ENCODE results near the gene RNF144A.

RNF144A gene

DNA sequence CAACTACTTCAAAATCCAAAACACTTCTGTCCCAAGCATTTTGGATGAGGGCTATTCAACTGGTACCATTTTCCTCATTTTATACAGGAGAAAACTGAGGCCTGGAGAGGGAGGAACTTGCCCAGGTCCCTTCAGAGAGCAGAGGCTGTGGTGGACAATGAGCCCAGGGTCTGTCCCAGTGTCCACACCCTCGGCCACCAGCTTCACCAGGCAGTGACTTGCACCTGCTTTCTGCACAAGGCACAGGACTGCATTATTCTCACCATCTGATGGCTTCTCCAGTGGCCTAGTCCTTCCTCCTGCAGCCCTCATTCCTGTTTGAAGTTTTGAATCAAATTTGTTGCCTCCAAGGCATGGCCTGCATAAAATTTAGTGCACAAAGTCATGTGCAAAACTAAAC lies 53.3 kb downstream of the RNF144A start:
- no peak for DNase-seq (ENCODE audit: low read depth in 2 of 2, low spot score in 1 of 2)

DNA sequence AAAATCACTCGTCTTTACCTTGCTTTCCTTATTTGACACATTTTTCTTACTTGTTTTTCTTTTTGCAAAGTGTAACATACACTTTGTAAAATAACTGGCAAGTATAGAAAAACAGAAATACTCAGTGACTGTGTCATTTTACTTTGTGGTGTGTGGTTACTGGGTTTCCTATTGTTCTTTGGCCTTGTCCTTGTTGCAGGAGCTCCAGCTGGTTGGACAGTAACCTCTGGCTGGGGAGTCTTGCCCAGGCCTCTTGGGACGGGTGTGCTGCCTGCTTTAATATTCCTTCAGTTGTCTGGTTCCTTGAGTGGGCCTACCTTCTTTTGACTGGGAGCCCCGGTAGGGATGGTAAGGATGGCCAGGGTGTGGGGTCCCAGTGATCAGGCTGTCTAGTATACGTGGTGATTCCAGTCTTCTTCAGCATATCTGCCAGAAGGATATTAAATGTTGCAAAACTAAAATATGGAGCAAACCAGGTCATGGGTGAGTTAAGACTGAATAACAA lies 53.8 kb downstream of the RNF144A start:
- DNase-seq (ENCODE audit: low read depth in 2 of 2, low spot score in 1 of 2), result no peak

DNA sequence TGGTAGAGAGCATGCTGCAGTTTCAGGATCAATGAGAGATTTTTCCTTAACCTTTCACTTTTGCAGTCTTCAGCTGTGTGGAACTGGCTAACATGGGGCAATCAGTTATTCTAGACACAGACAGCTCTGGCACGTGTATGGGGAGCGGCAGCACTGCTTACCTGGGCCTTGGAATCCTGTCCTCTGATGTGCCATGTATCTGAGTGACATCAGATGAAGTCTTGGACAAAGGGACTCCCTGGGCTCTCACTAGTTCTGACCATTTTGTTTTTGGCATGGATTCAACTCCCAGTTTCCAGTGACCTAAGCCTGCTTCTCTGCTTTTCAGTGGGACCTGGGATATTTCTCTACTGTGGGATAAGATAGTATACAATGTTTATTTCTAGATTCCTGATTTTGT lies 54.3 kb downstream of the RNF144A start:
- DNase-seq (ENCODE audit: low read depth in 2 of 2, low spot score in 1 of 2), result no peak

DNA sequence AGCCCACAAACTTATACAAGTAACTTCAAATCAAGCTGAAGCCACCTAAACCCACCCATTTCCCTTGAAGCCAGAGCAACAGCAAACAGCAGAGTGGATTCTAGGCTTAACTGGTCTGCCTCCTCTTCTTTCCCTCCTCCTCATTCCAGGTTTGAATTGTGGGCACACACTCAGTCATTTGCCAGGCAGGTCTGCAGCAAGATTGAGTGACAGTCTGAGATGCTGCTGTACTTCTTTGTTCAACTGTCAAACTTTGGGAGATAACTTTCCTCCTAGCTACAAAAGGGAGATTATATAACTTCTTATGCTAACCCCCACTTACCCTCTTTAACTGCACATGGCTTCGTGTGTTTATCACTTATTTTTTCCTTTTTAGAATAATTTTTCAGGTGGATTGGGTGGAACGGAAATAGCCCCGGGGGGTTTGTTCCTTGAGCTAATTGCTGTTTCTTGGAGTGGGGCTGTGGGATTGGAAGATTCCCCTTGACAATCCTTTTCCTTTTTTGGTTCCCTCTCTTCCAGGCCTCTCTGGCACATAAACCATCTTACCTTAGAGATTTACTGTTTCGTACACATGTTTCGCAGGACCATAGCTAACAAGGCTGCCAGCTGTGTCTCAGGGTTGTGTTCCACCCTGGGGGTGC lies 55.0 kb downstream of the RNF144A start:
- DNase-seq (ENCODE audit: low read depth in 2 of 2, low spot score in 1 of 2), result no peak

DNA sequence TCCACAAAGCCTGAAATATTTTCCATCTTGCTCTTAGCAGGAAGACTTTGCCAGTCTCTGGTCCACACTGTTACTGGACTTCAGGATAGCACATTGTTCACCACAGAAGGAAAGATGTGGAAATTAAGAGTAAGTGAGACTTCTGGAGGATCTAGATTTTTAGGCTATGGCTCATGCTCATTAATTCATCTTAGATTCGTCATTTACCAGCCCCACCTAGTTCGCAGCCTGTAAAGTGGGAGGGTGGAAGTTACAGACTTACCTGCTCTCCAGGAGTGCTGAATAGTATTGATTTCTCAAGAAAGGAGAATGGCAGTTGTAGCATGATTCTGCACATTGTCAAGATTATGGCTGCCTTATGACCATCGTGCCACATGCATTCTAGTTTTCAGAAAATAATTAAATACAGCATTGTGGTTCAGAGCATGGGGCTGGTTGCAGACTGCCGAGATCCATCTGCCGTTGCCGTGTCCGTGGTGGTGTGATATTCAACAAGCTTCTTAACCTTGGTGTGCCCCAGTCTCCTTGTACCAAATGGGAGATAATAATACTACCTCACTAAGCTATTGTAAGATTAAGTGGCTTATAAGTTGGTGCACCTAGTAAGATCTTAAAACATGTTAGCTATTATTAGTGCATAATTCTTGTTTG lies 56.8 kb downstream of the RNF144A start:
- no peak for DNase-seq (ENCODE audit: low read depth in 2 of 2, low spot score in 1 of 2)

DNA sequence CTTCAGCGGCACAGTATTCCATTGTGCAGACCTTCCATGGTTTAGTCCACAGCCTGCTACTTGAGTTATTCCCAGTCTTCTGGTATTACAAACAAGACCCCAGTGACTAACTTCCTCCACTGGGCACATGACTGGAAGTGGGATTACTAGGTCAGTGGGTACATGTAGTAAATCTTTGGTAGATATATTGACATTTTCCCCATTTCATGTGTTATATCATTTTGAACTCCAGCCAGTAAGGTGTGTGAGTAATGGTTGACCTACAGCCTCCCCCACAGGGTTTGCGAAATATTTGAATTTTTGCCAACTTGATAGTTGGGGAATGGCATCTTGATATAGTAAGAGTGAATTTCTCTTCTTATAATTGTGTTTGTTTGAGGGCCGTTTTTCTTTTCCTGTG lies 58.8 kb downstream of the RNF144A start:
- no peak for DNase-seq (ENCODE audit: low read depth in 2 of 2, low spot score in 1 of 2)

DNA sequence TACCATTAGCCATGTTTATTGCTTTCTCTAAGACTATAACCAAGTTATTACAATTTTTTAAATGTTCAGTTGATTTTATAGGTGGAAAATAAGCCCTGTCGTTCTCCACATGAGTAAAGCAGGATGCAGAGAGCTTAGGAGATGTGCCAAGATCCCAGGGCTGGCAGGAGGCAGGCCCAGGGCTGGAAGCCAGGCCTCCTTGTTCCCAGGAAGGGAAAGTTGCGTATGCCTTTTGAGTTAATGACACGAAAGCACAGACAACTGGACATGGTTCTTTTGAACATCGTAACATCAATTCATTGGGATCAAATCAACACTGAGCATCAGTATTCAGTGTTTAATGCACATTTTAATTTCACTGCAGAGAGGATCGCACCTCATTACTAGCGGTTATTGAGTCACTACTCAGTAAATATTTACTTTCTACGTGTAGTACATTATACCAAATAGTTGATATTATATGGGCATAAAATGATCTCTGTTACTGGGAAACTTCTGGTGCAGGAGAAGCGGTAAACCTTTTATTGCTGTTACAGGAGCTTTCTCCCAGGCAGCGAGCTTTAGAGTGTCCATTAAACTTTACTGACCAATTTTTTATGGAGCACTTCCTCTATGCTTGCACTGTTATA lies 60.0 kb downstream of the RNF144A start:
- DNase-seq (ENCODE audit: low read depth in 2 of 2, low spot score in 1 of 2), result no peak

DNA sequence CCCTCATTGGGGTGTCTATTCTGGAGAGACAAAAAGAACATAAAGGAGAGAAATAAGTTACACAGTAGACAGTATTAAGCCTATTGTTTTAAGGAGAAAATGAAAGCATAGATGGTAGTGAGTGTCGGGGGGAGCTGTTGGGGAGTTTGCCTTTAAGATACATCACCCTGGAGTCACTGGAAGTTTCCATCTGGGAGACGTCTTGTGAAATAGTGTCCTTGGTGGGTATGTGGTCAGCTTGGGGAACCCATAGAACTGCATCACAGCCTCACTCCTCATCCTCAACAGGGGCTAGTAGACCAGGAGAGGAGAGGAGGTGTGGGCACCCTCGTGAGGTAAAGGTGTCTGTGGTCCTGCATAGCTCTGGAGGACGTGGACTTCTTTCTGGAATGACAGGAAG lies 60.6 kb downstream of the RNF144A start:
- DNase-seq (ENCODE audit: low read depth in 2 of 2, low spot score in 1 of 2), result no peak

DNA sequence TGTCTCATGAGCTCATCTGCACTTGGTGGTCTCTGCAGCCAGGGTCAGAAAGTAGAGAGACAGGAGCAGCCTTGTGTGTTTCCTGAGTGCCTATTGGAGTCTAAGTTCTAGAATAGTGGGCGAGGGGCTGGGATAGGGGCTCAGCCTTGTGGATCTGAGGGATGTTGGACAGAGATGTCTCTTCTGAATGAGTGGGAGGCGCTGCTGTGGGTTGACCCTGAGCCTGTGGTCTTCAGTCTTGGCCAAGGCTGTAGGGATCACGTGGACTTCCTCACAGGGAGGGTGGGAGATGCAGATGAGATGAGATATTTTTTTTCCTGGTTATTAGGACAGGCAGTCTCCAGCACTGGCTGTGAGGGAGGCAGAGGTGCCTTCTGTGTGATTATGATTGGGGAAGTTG lies 61.8 kb downstream of the RNF144A start:
- no peak for DNase-seq (ENCODE audit: low read depth in 2 of 2, low spot score in 1 of 2)

DNA sequence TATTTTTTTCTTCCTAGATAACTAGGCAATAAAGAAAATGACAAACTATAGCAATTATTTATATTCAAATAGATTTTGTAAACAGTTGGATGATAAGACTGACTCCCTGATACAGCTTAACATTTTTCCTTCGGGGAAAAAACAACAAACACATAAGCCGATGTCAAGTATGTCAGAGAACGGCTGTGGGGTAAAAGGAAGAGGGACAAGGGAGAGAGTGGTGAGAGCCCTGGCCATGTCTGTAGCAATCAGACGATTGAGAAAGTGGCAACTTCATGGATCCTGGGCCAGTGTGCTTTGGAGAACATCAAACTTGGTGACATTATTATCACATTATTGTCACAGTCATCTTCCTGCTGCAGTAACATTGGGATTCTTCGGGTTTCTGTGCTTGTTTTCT lies 65.2 kb downstream of the RNF144A start:
- DNase-seq (ENCODE audit: low read depth in 2 of 2, low spot score in 1 of 2), result no peak

DNA sequence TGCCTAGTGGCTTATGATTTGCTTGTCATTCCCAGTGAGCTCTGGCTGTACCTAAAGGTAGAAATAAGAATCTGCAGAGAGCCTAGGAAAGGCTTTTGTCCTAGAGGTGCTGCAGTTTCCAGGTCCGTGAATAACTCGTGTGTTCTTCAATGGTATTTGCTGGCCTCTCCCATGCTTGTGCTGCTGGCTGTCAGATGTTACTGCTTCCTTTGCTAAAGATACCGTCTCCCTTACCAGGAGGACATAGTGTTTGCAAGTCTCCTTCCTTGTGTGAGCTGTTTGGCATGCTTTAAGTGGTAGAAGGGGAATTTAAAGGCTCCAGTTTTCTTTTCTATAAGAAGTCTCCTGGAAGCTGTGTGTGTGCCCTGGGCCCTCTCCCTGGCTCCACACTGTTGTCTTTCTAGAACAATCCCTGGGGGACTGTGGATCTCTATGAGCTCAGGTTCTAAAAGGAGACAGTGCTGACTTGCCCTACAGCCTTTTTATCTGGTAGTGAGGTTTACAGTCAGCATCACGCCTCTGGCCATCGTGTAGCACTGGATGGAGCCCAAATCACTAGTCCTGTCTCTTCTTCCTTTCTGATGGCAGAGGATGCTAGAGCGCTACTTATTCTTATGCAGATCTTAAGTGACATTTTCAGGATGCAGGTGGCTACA lies 65.8 kb downstream of the RNF144A start:
- no peak for DNase-seq (ENCODE audit: low read depth in 2 of 2, low spot score in 1 of 2)

DNA sequence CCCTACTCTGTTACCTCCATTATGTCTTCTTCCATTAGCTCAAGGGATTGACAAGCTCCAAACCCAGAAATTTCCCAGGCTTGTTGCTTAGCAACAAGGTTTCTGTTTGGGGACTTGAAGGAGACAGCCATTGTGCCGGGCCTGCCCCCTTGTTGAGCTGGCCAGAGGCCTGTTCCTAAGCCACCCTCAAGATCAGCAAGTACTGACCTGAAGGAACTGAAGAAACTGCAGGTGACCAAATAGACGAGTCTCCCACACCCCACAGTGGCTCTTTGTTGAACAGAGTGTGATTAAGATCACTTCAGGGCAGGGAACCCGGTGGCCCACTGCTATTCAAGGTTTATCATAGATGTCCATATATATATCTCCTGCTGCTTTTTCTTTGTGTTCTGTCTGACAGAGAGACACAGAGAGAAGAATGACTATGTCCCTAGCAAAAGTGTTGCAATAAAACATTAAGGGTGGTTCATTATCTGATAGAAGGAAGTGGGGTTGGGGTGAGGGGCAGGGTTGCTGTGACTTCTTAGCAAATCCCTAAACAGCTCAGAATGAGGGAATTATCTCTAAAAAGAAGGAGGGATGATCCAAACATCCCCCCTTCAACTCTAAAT lies 69.2 kb downstream of the RNF144A start:
- DNase-seq (ENCODE audit: low read depth in 2 of 2, low spot score in 1 of 2), result no peak

DNA sequence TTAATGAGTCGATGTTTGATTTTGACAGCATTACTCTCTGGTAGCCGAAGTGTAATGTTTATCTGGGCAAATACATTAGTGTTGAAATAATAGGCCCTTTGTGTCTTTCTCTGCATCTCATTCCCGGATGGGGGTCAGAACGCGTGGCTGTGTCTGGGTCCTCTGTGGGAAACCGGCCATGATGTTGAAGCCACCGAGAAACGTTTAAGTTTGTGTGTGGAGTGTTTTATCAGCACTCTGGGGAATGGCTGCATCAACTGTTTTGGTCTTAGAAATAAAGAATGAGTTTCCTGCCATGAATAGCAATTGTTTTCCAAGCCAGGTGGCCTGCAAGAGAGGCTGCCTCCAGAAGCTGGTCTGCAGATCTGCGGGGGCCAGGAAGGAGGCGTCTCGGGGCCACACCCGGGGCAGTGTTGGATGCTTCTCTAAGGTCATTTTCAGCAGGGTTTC lies 69.7 kb downstream of the RNF144A start:
- DNase-seq (ENCODE audit: low read depth in 2 of 2, low spot score in 1 of 2), result no peak

DNA sequence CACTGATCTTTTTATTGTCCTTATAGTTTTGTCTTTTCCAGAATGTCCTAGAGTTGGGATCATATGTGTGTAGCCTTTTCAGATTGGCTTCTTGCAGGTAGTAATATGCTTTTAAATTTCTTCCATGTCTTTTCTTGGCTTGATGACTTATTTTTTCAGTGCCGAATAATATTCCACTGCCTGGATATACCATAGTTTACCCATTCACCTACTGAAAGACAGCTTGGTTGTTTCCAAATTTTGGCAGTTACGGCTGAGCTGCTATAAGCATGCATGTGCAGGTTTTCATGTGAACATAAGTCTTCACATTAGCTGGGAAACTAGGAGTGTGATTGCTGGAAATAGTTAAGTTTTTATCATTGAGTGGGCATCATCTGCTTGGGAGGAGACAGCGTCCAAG lies 73.7 kb downstream of the RNF144A start:
- no peak for DNase-seq (ENCODE audit: low read depth in 2 of 2, low spot score in 1 of 2)

DNA sequence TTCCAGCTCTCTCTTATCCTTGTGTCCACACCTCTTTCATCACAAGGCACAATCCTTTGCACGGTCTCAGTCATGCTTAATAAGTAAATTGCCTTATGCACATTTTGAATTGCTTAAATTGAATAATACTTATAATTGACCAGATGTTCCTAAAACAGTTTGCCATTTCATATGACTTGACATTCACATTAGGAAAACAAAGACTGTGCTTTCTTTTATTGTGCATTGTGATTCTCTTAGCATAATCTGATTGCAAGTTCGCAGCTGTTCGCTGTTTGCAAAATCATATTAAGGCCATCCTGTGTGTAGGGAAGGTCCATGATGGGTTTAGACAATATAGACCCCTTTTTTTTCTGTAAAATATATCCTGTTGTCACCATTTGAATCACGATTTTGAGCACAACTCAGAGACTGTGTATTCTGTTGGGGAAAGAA lies 75.6 kb downstream of the RNF144A start:
- no peak for DNase-seq (ENCODE audit: low read depth in 2 of 2, low spot score in 1 of 2)

DNA sequence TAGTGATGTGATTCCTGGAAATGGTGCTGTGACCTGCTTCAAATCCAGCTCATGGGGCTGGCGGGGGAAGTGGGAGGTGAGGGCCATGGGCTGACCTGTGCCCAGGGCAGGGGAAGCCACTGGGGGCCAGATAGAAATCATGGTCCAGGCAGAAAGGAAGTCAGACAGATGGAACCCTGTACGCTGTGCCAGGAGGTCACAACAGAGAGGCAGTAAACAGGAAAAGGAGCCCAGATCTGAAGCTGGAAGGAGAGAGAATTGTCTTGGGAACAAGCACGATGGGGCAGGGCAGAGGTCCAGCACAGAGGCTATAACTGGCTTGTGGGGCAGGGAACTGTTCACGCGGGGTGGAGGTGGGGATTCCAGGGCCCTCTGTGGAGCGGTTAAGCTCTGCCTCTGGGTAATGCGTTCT lies 76.0 kb downstream of the RNF144A start:
- no peak for DNase-seq (ENCODE audit: low read depth in 2 of 2, low spot score in 1 of 2)

DNA sequence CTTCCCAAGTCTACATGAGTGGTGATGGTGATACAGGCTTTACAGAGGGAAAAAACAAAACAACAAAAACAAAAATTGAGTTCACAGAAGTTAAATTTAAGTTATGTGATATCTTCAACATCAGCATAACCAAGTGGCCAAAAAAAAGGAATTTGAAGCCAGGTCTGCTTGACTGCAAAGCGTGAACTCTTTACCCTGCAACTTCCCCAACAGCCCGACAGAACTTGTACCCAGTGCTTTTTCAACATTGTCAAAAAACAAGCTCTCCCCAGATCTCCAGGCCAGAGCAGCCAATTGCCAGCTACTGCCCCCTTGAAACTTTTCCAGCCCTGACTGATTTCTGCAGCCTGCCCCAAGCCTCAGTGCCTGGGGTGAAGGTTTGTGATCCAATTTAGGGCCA lies 76.7 kb downstream of the RNF144A start:
- no peak for DNase-seq (ENCODE audit: low read depth in 2 of 2, low spot score in 1 of 2)

DNA sequence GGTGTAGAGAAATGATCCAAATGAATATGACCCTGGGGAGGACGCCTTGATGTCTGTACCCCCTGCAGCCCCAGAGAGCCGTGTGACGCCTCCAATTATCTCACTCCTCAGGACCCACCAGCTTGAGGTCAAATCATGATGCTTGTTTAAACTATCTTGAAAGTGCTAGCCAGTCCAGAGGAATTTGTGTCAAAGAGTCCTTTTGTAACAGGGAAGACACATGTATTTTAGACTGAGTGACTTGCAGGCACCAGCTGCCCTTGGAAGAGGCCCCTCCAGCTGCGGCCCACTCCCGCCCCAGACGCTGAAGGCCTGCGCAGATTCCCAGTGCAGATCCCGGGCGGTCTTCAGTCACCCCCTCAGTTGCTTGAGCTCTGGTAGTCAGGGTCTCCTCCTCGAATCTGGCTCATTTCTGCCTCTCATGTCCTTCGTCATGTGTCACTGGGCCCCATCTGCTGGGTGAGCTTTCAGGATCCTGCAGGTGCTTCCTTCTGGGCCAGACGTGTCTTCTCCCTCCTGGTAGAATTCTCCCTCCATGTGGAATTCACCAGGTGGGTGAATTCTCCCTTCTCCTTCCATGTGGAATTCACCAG lies 77.4 kb downstream of the RNF144A start:
- DNase-seq (ENCODE audit: low read depth in 2 of 2, low spot score in 1 of 2), result no peak

DNA sequence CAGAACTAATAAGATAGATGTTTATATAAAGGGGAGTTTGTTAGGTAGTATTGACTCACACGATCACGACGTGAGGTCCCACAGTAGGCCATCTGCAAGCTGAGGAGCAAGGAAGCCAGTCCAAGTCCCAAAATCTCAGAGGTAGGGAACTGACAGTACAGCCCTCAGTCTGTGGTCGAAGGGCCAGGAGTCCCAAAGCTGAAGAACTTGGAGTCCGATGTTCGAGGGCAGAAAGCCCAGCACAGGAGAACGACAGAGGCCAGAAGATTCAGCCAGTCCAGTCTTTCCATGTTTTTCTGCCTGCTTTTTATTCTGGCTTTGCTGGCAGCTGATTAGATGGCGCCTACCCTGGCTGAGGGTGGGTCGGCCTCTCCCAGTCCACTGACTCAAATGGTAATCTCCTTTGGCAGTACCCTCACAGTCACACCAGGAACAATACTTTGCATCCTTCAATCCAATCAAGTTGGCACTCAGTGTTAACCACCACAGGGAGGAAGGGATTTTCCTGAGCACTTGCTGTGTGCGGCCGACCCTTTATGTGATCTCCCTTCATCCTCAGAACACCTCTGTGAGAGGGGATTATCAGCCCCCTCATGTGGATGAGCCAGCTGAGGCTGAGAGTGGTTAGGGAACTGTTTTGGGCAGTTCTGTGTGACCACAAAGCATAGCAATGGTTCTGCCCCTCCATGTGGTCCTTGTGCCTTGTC lies 78.3 kb downstream of the RNF144A start:
- DNase-seq (ENCODE audit: low read depth in 2 of 2, low spot score in 1 of 2), result no peak

DNA sequence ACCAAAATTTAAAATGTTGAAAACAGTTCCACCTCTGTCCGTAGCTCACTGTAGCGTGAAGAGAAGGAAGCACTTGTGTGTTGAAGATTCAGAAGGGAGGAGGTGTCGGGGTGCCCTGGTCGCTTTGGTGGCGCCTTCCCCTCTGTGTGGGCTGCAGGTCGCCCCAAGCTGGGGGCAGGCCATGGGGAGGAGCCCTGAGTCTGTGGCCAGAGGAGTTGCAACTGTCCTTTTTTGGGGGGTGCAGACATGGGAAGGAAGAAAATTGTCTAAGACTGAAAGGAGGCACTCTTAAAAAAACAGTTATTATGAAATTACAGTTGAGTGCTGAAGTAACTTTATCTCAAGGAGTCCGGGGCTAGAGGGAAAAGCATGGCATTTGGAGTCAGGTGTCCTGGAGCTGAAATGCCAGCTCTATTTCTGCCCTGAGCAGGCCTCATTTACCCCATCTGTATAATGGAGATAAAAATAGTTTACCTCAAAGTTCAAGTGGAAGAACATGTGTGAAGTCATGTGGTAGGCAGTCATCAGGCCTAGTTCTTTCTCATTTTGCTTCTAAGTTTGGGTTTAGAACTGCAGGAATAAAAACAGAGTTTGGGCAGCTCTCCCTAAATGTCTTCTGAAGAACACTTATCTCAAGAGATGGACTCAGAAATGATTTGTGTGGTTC lies 82.1 kb downstream of the RNF144A start:
- no peak for DNase-seq (ENCODE audit: low read depth in 2 of 2, low spot score in 1 of 2)

Measured in stimulated activated CD8-positive, alpha-beta memory T cell treated with anti-CD3 and anti-CD28 coated beads, Interleukin-4, amount 100 ng/mL, for 1 hour (primary cell).